Epithelial cell of esophagus (primary cell): ENCODE measurements around the gene RPS15.
A peak's percentile ranks its signal among the peaks of the same experiment; 100 is the strongest.

Experiments used
- DNase-seq: peaks from one replicate; pipeline ENCODE4 v3.0.0; 2010; ENCODE audit warnings: low read depth
- H3K4me3 ChIP-seq: 2 replicates; pipeline ENCODE4 v1.5.1; 2011; ENCODE audit warnings: mild to moderate bottlenecking, low read length, control low read depth
- CTCF ChIP-seq: IDR thresholded peaks from 2 replicates; pipeline ENCODE4 v1.5.1; 2011; ENCODE audit warnings: low read depth, mild to moderate bottlenecking, low read length, control low read depth, inconsistent platforms; ENCODE audit not compliant: insufficient read depth; ENCODE audit errors: missing control alignments

RPS15 gene

DNA sequence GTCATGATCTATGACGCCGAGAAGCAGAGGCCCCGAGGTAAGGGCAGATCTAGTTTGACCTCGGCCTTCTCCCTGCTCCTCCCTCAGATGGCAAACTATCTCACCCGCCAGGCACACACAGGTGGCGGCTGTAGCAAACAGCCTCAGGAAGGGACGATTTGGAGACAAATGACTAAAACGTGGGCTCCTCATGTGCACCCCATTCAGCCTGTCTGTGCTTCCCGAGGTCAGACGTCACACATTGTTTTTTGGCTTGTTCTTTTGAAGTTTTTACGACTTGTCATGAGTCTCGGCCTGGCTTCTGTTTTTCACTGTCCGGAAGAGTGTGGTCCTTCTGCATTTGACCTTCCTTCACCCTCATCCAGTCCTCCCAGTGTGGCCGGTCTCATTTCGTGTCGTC, 15.8 kb upstream of the RPS15 start:
- DNase-seq, result no peak
- TF ChIP-seq CTCF, result no peak
- H3K4me3 ChIP-seq, result no peak overlapping the region

DNA sequence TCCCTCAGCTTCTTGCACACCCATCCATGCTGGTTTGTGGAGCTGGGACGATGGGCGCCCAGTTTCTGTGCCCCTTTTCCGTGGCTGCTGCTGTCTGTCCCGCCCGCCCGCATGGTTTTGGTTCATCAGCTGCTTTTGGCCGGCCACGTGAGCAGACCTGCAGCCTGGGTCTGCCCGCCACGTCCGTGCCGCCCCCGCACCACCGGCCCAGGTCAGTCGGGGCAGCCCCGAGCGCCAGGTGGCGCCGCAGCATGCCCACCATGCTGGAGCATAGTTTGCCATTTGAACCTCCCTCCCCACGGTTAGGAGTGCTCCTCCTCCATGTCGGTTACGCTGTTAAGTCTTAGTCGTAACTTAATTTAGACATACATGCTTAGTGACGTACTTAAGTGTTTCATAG, 15.3 kb upstream of the RPS15 start:
- H3K4me3 ChIP-seq, result no peak overlapping the region
- TF ChIP-seq CTCF, result no peak
- DNase-seq, result no peak

- DNase-seq, result no peak
These were observed 14.6 kb upstream of the RPS15 start for GRCh38 chr19:1423436-1424191.

DNA sequence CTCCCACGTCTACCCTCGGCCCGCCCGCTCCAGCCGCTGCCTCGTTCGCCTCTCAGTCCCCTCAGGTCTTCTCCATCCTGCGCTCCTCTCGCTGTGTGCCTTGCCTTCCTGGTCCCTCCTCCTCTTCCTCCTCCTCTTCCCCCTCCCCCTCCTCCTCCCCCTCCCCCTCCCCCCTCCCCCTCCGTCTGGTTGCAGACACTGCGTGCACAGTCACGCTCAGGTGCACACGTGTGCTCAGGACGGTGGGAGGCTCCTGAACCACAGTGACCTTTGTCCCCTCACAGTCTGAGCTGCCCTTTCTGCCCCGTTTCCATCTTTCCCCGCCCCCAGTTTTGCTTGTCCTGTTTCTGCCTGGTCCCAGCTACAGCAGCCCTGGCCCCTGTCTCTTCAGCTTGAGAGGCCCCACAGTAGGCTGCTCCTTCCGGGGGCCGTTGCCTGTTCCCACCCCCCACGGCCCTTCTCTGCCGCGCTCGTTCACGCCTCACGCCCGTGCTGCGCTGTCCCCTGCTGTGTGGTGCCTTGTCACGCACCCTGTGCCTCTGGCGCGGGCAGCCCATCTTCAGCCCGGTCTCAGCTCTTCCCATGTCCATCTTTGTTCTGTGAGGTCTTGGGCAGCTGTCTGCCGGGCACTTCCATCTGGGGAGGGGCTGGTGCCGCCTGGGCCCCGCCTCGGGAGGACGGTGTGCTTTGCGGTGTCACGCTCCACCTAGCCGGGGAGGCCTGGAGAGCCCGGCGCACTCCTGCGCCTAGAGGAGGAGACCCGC, 13.8 kb upstream of the RPS15 start:
- TF ChIP-seq CTCF, result no peak
- no peak for DNase-seq
- H3K4me3 ChIP-seq, result no peak overlapping the region

More at GRCh38 chr19:1423436-1424191, 14.6 kb upstream of the RPS15 start:
- no peak overlapping the region for H3K4me3 ChIP-seq
- no peak for TF ChIP-seq CTCF

DNA sequence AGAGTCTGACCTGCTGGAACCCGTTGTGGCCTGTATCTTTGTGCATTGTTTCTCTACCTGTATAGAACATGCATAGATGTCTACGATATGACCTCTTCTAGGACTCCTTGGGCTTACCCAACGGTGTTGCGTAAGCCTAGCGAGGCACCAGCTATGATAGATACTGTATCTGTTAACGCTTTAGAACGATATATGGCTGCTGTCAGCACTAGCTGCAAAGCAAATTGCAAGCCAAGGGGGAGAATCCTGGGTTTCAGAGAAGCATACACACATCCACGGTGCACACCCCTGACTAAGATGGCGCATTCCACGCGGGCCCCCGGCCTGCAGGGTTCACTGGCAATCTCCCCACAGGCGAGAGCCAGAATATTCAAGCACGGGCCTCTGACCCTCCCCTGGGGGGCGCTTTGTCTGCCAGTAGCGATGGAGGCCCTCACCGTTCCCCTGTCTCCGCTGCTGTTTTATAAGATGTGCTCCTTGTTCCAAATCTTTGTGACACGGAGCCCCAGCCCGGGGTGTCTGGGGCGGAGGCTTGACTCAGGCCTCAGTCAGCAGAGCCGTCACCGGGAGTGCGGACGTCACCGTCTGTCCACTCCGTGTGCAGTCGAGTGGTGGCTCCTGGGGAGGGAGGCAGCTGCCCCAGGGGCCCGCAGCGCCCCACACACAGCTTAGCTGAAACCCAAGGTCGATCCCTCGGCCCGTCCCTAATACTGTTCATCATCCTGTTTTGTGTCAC, 12.9 kb upstream of the RPS15 start:
- H3K4me3 ChIP-seq, result no peak overlapping the region
- no peak for TF ChIP-seq CTCF
- DNase-seq, result peak; percentile 91

GRCh38 chr19:1425902-1426301, 12.3 kb upstream of the RPS15 start:
- no peak for DNase-seq
- no peak overlapping the region for H3K4me3 ChIP-seq
- TF ChIP-seq CTCF, result no peak
